ENCODE measurements around the gene PKHD1.

- TF ChIP-seq POLR2A (IDR thresholded peaks at IDR 0.05) = no peak
- TF ChIP-seq CTCF (IDR thresholded peaks at IDR 0.05) = no peak
- TF ChIP-seq EP300 (IDR thresholded peaks at IDR 0.05) = no peak
Measured at GRCh38 chr6:51765230-51765629, 322.2 kb downstream of the PKHD1 start.
